Kidney epithelial cell (primary cell): Measurements from ENCODE around the gene MLX. TPM values are rescaled to one million over a fixed set of nuclear protein-coding genes. Genes with fewer than 3 reads are reported as not detected.
A peak's percentile ranks its signal among the peaks of the same experiment; 100 is the strongest.

Source experiments
- DNase-seq: peaks from one replicate; pipeline ENCODE4 v3.0.0-alpha.2; 2010; ENCODE audit warnings: low read depth
- H3K27me3 ChIP-seq: 2 replicates; pipeline ENCODE4 v1.6.0; 2011; ENCODE audit warnings: low read length; ENCODE audit not compliant: control insufficient read depth, insufficient read depth
- H3K36me3 ChIP-seq: 2 replicates; pipeline ENCODE4 v1.5.1; 2011; ENCODE audit warnings: low read length; ENCODE audit not compliant: control insufficient read depth, insufficient read depth
- H3K4me3 ChIP-seq: 2 replicates; pipeline ENCODE4 v1.5.1; 2011; ENCODE audit warnings: low read depth, mild to moderate bottlenecking, control low read depth, low read length
- CTCF ChIP-seq: IDR thresholded peaks from 2 replicates; pipeline ENCODE4 v1.5.1; 2011; ENCODE audit warnings: mild to moderate bottlenecking, moderate library complexity, low read length, control low read depth, inconsistent platforms; ENCODE audit not compliant: insufficient read depth, poor library complexity, severe bottlenecking
- total RNA-seq: library from RNA; depleted of rRNA; stranded (reverse); fragments of >200 nt; gene quantifications from 2 replicates; pipeline ENCODE4 v1.2.3, GENCODE V29; 2015

The MLX gene
- total RNA-seq = 33.9 and 35.9 TPM in 2 replicates

GRCh38 chr17:42566883-42567573 is at the start of gene MLX:
Gene MLX (plus strand): TSS chr17:42567100. CDS start chr17:42567125, 25 bp downstream.
- TF ChIP-seq CTCF = no peak
- peak within 1 kb of the TSS; percentile 78 for H3K4me3 ChIP-seq
- peaks cover 4% of the 10 kb centered on the region for H3K36me3 ChIP-seq
- H3K27me3 ChIP-seq = no peaks in the 10 kb centered on the region
- no peak for DNase-seq

- no peaks in the 10 kb centered on the region for H3K27me3 ChIP-seq
- no peaks in the 10 kb centered on the region for H3K36me3 ChIP-seq
- no peak for DNase-seq
- TF ChIP-seq CTCF = peak; percentile 90
- no peak overlapping the region for H3K4me3 ChIP-seq
Measured at GRCh38 chr17:42517516-42517915, 49.4 kb upstream of the MLX start.

GRCh38 chr17:42518046-42518754 is 48.7 kb upstream of the MLX start:
- Histone ChIP-seq H3K4me3 (no peak overlapping the region), H3K27me3 (no peaks in the 10 kb centered on the region), H3K36me3 (no peaks in the 10 kb centered on the region)
- no peak for TF ChIP-seq CTCF
- peak; percentile 73 for DNase-seq

- Histone ChIP-seq H3K36me3 (no peaks in the 10 kb centered on the region), H3K27me3 (no peaks in the 10 kb centered on the region), H3K4me3 (no peak overlapping the region)
- no peak for DNase-seq
- TF ChIP-seq CTCF = no peak
Measured at GRCh38 chr17:42518755-42519545, 48.0 kb upstream of the MLX start.

- no peaks in the 10 kb centered on the region for H3K27me3 ChIP-seq
- peak; percentile 95 for DNase-seq
- H3K4me3 ChIP-seq = no peak overlapping the region
- TF ChIP-seq CTCF = peak; percentile 2
- H3K36me3 ChIP-seq = no peaks in the 10 kb centered on the region
Measured at GRCh38 chr17:42519546-42520491, 47.1 kb upstream of the MLX start.
